GM12878 (cell line): Measurements from ENCODE around the gene BSPRY. TPM values are rescaled to one million over a fixed set of nuclear protein-coding genes. Genes with fewer than 3 reads are reported as not detected.

Experiments used
- ATF2 ChIP-seq: IDR thresholded peaks from 2 replicates; pipeline ENCODE4 v1.6.1; 2012; ENCODE audit warnings: low read length, inconsistent platforms
- CBX3 ChIP-seq: fragments of 200-600 bp; sonication (generic); IDR thresholded peaks from 2 replicates; pipeline ENCODE4 v1.6.1; 2016; ENCODE audit warnings: low read depth, borderline replicate concordance
- CHD2 ChIP-seq: IDR thresholded peaks from 2 replicates; pipeline ENCODE4 v1.6.1; 2011; ENCODE audit warnings: low read depth, low read length, improper control_type of control experiment, borderline replicate concordance
- CREM ChIP-seq: IDR thresholded peaks from 2 replicates; pipeline ENCODE4 v1.6.1; 2014; ENCODE audit warnings: antibody characterized with exemption, low read depth
- DPF2 ChIP-seq: fragments of 450-650 bp; IDR thresholded peaks from 2 replicates; pipeline ENCODE4 v1.6.1; 2017; ENCODE audit warnings: mild to moderate bottlenecking
- EED ChIP-seq: sonication (generic); IDR thresholded peaks from 2 replicates; pipeline ENCODE4 v1.6.1; 2016; ENCODE audit warnings: antibody characterized with exemption, low read depth
- ETV6 ChIP-seq, 2 experiments: fragments of 450-650 bp in 1 of 2; IDR thresholded peaks in 1 of 2; conservative IDR thresholded peaks in 1 of 2; 2 replicates each; pipeline ENCODE4 v1.6.1; 2014; ENCODE audit warnings: antibody characterized with exemption in 1 of 2, borderline replicate concordance in 1 of 2, low read depth in 1 of 2, mild to moderate bottlenecking in 1 of 2, moderate library complexity in 1 of 2
- HDAC2 ChIP-seq: fragments of 200-600 bp; sonication (generic); IDR thresholded peaks from 2 replicates; pipeline ENCODE4 v1.6.1; 2017
- HDGF ChIP-seq: fragments of 450-650 bp; IDR thresholded peaks from 2 replicates; pipeline ENCODE4 v1.6.1; 2016; ENCODE audit warnings: antibody characterized with exemption
- IRF4 ChIP-seq: IDR thresholded peaks from 2 replicates; pipeline ENCODE4 v1.6.1; 2011; ENCODE audit warnings: low read depth, low read length
- KDM1A ChIP-seq: fragments of 200-600 bp; sonication (generic); IDR thresholded peaks from 2 replicates; pipeline ENCODE4 v1.6.1; 2016; ENCODE audit warnings: borderline replicate concordance
- KLF5 ChIP-seq: fragments of 450-650 bp; IDR thresholded peaks from 2 replicates; pipeline ENCODE4 v1.6.1; 2014; ENCODE audit warnings: mild to moderate bottlenecking; ENCODE audit not compliant: partially characterized antibody
- MTA3 ChIP-seq: IDR thresholded peaks from 2 replicates; pipeline ENCODE4 v1.6.1; 2012; ENCODE audit warnings: low read length, inconsistent platforms, borderline replicate concordance
- NFYA ChIP-seq: IDR thresholded peaks from 2 replicates; pipeline ENCODE4 v1.6.1; 2011; ENCODE audit warnings: low read depth, mild to moderate bottlenecking, low read length, improper control_type of control experiment, borderline replicate concordance
- NR2C2 ChIP-seq: IDR thresholded peaks from 2 replicates; pipeline ENCODE4 v1.6.1; 2011; ENCODE audit warnings: borderline replicate concordance, low read depth; ENCODE audit not compliant: control insufficient read depth, insufficient read length
- NRF1 ChIP-seq: conservative IDR thresholded peaks from 2 replicates; pipeline ENCODE4 v1.6.1; 2011; ENCODE audit warnings: mild to moderate bottlenecking, low read depth, low read length, improper control_type of control experiment
- PAX8 ChIP-seq: fragments of 450-650 bp; IDR thresholded peaks from 2 replicates; pipeline ENCODE4 v1.6.1; 2017; ENCODE audit warnings: mild to moderate bottlenecking, moderate library complexity
- POU2F2 ChIP-seq: IDR thresholded peaks from 3 replicates; pipeline ENCODE4 v1.6.1; 2011; ENCODE audit warnings: low read depth, mild to moderate bottlenecking, low read length, borderline replicate concordance
- SIX5 ChIP-seq: IDR thresholded peaks from 2 replicates; pipeline ENCODE4 v1.6.1; 2011; ENCODE audit warnings: mild to moderate bottlenecking, low read depth, low read length, moderate library complexity; ENCODE audit not compliant: severe bottlenecking
- SUZ12 ChIP-seq: fragments of 200-600 bp; sonication (generic); IDR thresholded peaks from one replicate; pipeline ENCODE4 v1.6.1; 2018; ENCODE audit warnings: antibody characterized with exemption, mild to moderate bottlenecking; ENCODE audit not compliant: unreplicated experiment
- ZNF384 ChIP-seq: IDR thresholded peaks from 2 replicates; pipeline ENCODE4 v1.6.1; 2012; ENCODE audit warnings: low read depth, mild to moderate bottlenecking, low read length, improper control_type of control experiment, borderline replicate concordance
- ZZZ3 ChIP-seq: IDR thresholded peaks from 2 replicates; pipeline ENCODE4 v1.6.1; 2011; ENCODE audit warnings: low read depth; ENCODE audit not compliant: control insufficient read depth, insufficient read length
- polyA plus RNA-seq, 11 experiments: library from polyadenylated mRNA; depleted of rRNA in 4 of 11; unstranded in 6 of 11; stranded (reverse) in 5 of 11; fragments of >200 nt; fragmentation: Nextera tagmentation in 4 of 11; fragmentation: Illumina TruSeq in 1 of 11; extraction: Ambion mirVana in 4 of 11; extraction: Trizol in 1 of 11; gene quantifications; 1 replicate in 1 of 11; 2 replicates in 10 of 11; pipeline versions ENCODE4 v1.2.1 to v1.2.3, GENCODE V29; 2011 to 2016; ENCODE audit warnings: inconsistent platforms in 2 of 11, missing spikeins in 2 of 11, low read depth in 1 of 11
- total RNA-seq, 4 experiments: library from RNA; depleted of rRNA in 3 of 4; stranded (reverse); fragments of >200 nt in 3 of 4; fragmentation: Illumina TruSeq in 1 of 4; extraction: Trizol in 1 of 4; gene quantifications; 2 replicates each; pipeline versions ENCODE4 v1.2.1 to v1.2.3, GENCODE V29; 2013 to 2021
- TF ChIP-seq, protein P1 (sequence below): IDR thresholded peaks from 2 replicates; pipeline ENCODE4 v1.6.1; 2011; ENCODE audit warnings: borderline replicate concordance, low read depth, mild to moderate bottlenecking, moderate library complexity, mixed read lengths, low read length; ENCODE audit not compliant: insufficient read depth; ENCODE audit errors: extremely low read length

The BSPRY gene
- total and polyA plus RNA-seq, 10 of the 15 experiments (the other 5 are each of a cell fraction or from before 2014, with no cell fraction given), result 0.45 to 6.3 (median 4.1) TPM

- TF ChIP-seq IRF4, result no peak
- TF ChIP-seq ETV6 (conservative IDR thresholded peaks at IDR 0.05 in 1 of 2, IDR thresholded peaks at IDR 0.05 in 1 of 2; ENCODE audit: borderline replicate concordance in 1 of 2, low read depth in 1 of 2), result no peak
- TF ChIP-seq ZNF384, result no peak
- TF ChIP-seq NRF1, result peak; percentile 83
- peak; percentile 38; the same call in 1 of the 3 replicates for TF ChIP-seq POU2F2
- no peak for TF ChIP-seq ZZZ3
- no peak for TF ChIP-seq SUZ12
- no peak for TF ChIP-seq MTA3
- TF ChIP-seq PAX8, result no peak
- no peak for TF ChIP-seq NR2C2
- TF ChIP-seq CHD2, result 0 out of 2 replicates have a peak, but pooled peaks have one; percentile 28
- TF ChIP-seq KDM1A, result no peak
- no peak for TF ChIP-seq CBX3
- TF ChIP-seq EED, result 0 out of 2 replicates have a peak, but pooled peaks have one; percentile 14
- TF ChIP-seq HDGF, result peak; percentile 97
- TF ChIP-seq CREM, result no peak
- no peak; the same call in 1 of the 2 replicates for TF ChIP-seq DPF2
- no peak for TF ChIP-seq KLF5
- no peak for TF ChIP-seq ATF2
- no peak for TF ChIP-seq SIX5
- TF ChIP-seq NFYA, result no peak
- no peak for TF ChIP-seq HDAC2
- TF ChIP-seq, protein P1, sequence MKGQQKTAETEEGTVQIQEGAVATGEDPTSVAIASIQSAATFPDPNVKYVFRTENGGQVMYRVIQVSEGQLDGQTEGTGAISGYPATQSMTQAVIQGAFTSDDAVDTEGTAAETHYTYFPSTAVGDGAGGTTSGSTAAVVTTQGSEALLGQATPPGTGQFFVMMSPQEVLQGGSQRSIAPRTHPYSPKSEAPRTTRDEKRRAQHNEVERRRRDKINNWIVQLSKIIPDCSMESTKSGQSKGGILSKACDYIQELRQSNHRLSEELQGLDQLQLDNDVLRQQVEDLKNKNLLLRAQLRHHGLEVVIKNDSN, result no peak
Observed at GRCh38 chr9:113376634-113377567, 27.6 kb downstream of the BSPRY start, which contains the start of gene HDHD3 (continued).
